Gastroesophageal sphincter (tissue), 4 donors: ENCODE results near the gene CNKSR3. TPM values are rescaled to one million over a fixed set of nuclear protein-coding genes. Genes with fewer than 3 reads are reported as not detected.
"Not testable (repeated sequence)": the region's sequence is repeated elsewhere in the genome, so short reads cannot be mapped to it uniquely, and the experiment has no call there.

Experiments
- ATAC-seq: fragments of 150-250 bp; one replicate; pipeline ENCODE4 v1.9.1; 2016; ENCODE audit warnings: mild to moderate bottlenecking, moderate library complexity
- H3K27ac ChIP-seq, 4 donors: fragments of 200-600 bp; sonication (generic) in 3 of 4; 1 replicate in 3 of 4; 2 replicates in 1 of 4; pipeline ENCODE4 v1.5.1; 2016 to 2019
- H3K27me3 ChIP-seq: fragments of 200-600 bp; sonication (generic); one replicate; pipeline ENCODE4 v1.5.1; 2019
- H3K36me3 ChIP-seq, 2 donors: fragments of 200-600 bp; sonication (generic); one replicate each; pipeline ENCODE4 v1.5.1; 2019; ENCODE audit warnings: control low read depth in 1 of 2
- H3K4me1 ChIP-seq, 3 donors: fragments of 200-600 bp; sonication (generic); 1 replicate in 2 of 3; 2 replicates in 1 of 3; pipeline ENCODE4 v1.5.1; 2016 to 2019; ENCODE audit warnings: control low read depth in 2 of 3
- H3K4me3 ChIP-seq, 2 donors: fragments of 200-600 bp; sonication (generic); one replicate each; pipeline ENCODE4 v1.5.1; 2019; ENCODE audit warnings: mild to moderate bottlenecking in 1 of 2, moderate library complexity in 1 of 2
- H3K9me3 ChIP-seq, 3 donors: fragments of 200-600 bp; sonication (generic); one replicate each; pipeline ENCODE4 v1.5.1; 2017 to 2019; ENCODE audit warnings: control low read depth in 2 of 3
- CTCF ChIP-seq, 4 experiments: fragments of 200-600 bp in 2 of 4; fragments of 450-650 bp in 2 of 4; sonication (generic) in 1 of 4; IDR thresholded peaks; one replicate each; pipeline ENCODE4 v1.5.1; 2017 to 2019; ENCODE audit warnings: antibody characterized with exemption in 4 of 4, mild to moderate bottlenecking in 2 of 4, moderate library complexity in 2 of 4
- EP300 ChIP-seq: sonication (generic); formaldehyde crosslinking; IDR thresholded peaks from one replicate; pipeline ENCODE4 v1.6.1; 2017; ENCODE audit warnings: antibody characterized with exemption, mild to moderate bottlenecking
- POLR2A ChIP-seq, 2 donors: fragments of 450-650 bp; IDR thresholded peaks; one replicate each; pipeline ENCODE4 v1.6.1; 2017; ENCODE audit warnings: antibody characterized with exemption in 2 of 2, mild to moderate bottlenecking in 2 of 2, moderate library complexity in 1 of 2
- POLR2AphosphoS5 ChIP-seq: sonication (generic); formaldehyde crosslinking; IDR thresholded peaks from one replicate; pipeline ENCODE4 v1.6.1; 2017; ENCODE audit warnings: antibody characterized with exemption
- WGBS, 2 donors: methylation state at CpG; one replicate each; pipeline ENCODE4 v1.1.5; 2018; ENCODE audit warnings: low coverage in 1 of 2; 5-methylcytosine and 5-hydroxymethylcytosine counted together
- total RNA-seq, 4 donors: library from RNA; depleted of rRNA; stranded (reverse); fragments of >200 nt; gene quantifications; one replicate each; pipeline ENCODE4 v1.1.0, GENCODE V29; 2016

CNKSR3 gene
- total RNA-seq, 4 donors from 2014 or later = 12.9 to 28.9 (median 16.0) TPM

DNA sequence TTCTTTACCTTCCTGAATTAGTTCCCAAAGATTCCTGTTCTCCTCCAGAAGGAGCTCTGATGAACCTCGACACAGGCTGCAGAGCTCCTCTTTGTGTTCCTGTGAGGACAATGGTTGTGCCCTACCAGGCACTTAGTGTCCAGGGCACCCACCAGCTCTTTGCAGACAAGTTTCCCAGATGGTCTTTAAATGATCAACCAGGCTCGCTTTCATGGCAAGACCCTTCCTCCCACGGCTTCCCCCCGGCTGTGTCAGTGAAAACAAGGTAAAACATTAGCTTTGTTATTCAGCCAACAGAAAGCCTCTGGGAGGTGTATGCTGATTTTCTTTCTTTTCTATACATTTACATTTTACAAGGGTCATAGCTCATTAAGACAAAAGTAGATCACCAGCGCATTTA lies 32.3 kb upstream of the CNKSR3 start:
- no peak for TF ChIP-seq POLR2AphosphoS5
- TF ChIP-seq CTCF (IDR thresholded peaks at IDR 0.05) = no peak
- no peak for TF ChIP-seq POLR2A (IDR thresholded peaks at IDR 0.05)
- no peak for TF ChIP-seq EP300
- Histone ChIP-seq H3K27ac (no peak overlapping the region), H3K9me3 (no peaks in the 10 kb centered on the region), H3K27me3 (no peaks in the 10 kb centered on the region), H3K36me3 (no peaks in the 10 kb centered on the region), H3K4me3 (no peak overlapping the region), H3K4me1 (no peaks in the 10 kb centered on the region)
- WGBS, 2 donors = 84 to 100% methylated on average over 3 to 5 of the region's 5 CpGs
- no peak for ATAC-seq

GRCh38 chr6:154541837-154542236 lies 31.4 kb upstream of the CNKSR3 start:
- not testable (repeated sequence) for H3K9me3 ChIP-seq, ATAC-seq, H3K27ac ChIP-seq, H3K4me3 ChIP-seq, H3K4me1 ChIP-seq, H3K36me3 ChIP-seq, H3K27me3 ChIP-seq
- WGBS, 2 donors = 92 to 98% methylated on average over 8 to 9 of the region's 15 CpGs

- WGBS, 2 donors = 99 to 100% methylated on average over 7 to 8 of the region's 9 CpGs
Observed at GRCh38 chr6:154539593-154540269, 29.2 kb upstream of the CNKSR3 start.

DNA sequence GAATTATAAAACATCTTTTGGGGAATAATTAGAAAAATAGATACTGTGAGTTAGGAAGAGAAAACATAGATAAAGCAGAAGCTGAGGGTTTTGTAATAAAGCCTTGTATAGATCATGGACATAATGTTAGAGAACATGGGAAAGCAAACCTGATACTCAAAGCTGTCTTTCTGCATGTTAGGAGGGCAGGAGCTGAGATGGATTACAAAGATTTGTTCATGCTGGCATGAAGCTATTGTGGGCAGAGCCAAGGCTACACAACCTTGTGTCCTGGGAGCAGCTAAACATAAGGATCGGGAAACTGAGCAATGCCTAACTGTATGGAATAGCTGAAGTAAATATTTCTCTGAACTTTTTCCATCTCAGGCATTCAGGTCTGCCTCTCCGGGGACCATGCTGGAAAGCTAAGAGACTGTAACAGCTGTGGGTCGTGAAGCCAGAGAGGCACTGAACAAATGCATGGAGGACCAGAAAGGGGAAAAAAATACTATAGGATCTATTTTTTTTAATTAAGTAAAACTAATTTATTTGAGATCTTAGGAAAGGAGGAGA lies 28.2 kb upstream of the CNKSR3 start:
- ATAC-seq = no peak
- H3K4me3 ChIP-seq = no peak overlapping the region
- TF ChIP-seq CTCF (IDR thresholded peaks at IDR 0.05) (no peak), POLR2A (IDR thresholded peaks at IDR 0.05) (no peak), EP300 (no peak)
- H3K27me3 ChIP-seq = no peaks in the 10 kb centered on the region
- H3K9me3 ChIP-seq = no peaks in the 10 kb centered on the region
- H3K27ac ChIP-seq = no peak overlapping the region
- 68 to 80% methylated on average over 2 to 3 of the region's 3 CpGs for WGBS, 2 donors
- no peaks in the 10 kb centered on the region for H3K4me1 ChIP-seq
- no peaks in the 10 kb centered on the region for H3K36me3 ChIP-seq

More at GRCh38 chr6:154539593-154540269, 29.2 kb upstream of the CNKSR3 start:
- Histone ChIP-seq H3K27me3 (no peaks in the 10 kb centered on the region), H3K27ac (no peak overlapping the region), H3K4me1 (no peaks in the 10 kb centered on the region), H3K4me3 (no peak overlapping the region), H3K36me3 (no peaks in the 10 kb centered on the region), H3K9me3 (no peaks in the 10 kb centered on the region)
- ATAC-seq = no peak
- no peak for TF ChIP-seq EP300
- TF ChIP-seq POLR2AphosphoS5 = no peak
- TF ChIP-seq POLR2A (IDR thresholded peaks at IDR 0.05) = no peak
- TF ChIP-seq CTCF (IDR thresholded peaks at IDR 0.05) = no peak

DNA sequence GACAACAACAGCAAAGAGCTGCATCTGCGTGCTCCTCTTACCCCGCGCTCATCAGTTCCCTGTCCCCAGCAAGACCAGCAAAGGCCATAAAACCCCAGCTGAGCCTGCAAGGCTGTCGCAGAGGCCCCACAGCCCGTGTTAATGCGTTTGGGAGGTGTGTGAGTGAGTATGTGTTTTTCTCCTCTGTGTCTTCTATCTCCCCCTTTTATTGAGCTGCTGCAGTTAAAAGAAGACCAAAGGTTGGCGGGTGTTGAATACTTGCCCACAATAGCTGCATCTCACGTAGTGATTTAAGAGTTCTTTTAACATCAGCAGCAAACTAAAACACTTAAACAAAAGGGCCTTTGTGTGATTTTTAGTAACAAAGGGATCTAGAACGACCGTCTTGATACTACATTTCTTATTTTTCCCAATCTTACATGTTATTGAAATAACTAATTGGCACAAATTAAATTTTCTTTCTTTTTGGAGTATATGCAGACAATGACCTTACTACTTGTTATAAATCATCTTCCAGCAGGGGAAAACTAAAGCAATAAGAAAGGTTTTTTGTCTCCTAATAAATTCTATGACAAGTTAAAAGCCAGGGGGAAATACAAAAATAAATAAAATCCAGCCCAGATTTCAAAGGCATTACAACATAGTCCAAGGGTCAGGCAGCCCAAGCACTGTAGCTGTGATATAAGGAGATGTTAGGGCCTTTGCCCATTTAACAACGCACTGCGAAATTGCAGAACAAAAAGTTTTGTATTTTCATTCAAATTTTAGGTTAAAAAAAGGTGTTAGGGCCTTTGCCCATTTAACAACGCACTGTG lies 27.2 kb upstream of the CNKSR3 start:
- Histone ChIP-seq H3K9me3 (no peaks in the 10 kb centered on the region), H3K27me3 (no peaks in the 10 kb centered on the region), H3K36me3 (no peaks in the 10 kb centered on the region), H3K4me1 (no peaks in the 10 kb centered on the region), H3K27ac (no peak overlapping the region), H3K4me3 (no peak overlapping the region)
- TF ChIP-seq POLR2A (IDR thresholded peaks at IDR 0.05) = no peak
- no peak for TF ChIP-seq POLR2AphosphoS5
- TF ChIP-seq EP300 = no peak
- no peak for TF ChIP-seq CTCF (IDR thresholded peaks at IDR 0.05)
- WGBS, 2 donors = 73 to 92% methylated on average over 7 to 9 of the region's 13 CpGs
- no peak for ATAC-seq
